Endodermal cell (in vitro differentiated cells): ENCODE data around the gene LAMB1. TPM values are rescaled to one million over a fixed set of nuclear protein-coding genes. Genes with fewer than 3 reads are reported as not detected.
"Not testable (repeated sequence)": the region's sequence is repeated elsewhere in the genome, so short reads cannot be mapped to it uniquely, and the experiment has no call there.

Experiments used
- DNase-seq: peaks from one replicate; pipeline ENCODE4 v3.0.0-alpha.2; 2017
- H3K27ac ChIP-seq: 2 replicates; pipeline ENCODE4 v1.5.1; 2013; ENCODE audit warnings: mild to moderate bottlenecking, low read depth, low read length, moderate library complexity
- H3K27me3 ChIP-seq: 2 replicates; pipeline ENCODE4 v1.6.1; 2013; ENCODE audit warnings: mild to moderate bottlenecking, low read length, moderate library complexity; ENCODE audit not compliant: insufficient read depth, control insufficient read depth, poor library complexity, severe bottlenecking
- H3K36me3 ChIP-seq: 2 replicates; pipeline ENCODE4 v1.7.0; 2013; ENCODE audit warnings: mild to moderate bottlenecking, low read length, moderate library complexity; ENCODE audit not compliant: control insufficient read depth, insufficient read depth
- H3K4me1 ChIP-seq: one replicate; pipeline ENCODE4 v1.7.0; 2013; ENCODE audit warnings: low read length; ENCODE audit not compliant: control insufficient read depth, insufficient read depth
- H3K4me3 ChIP-seq: 2 replicates; pipeline ENCODE4 v1.5.1; 2013; ENCODE audit warnings: mild to moderate bottlenecking, low read length, moderate library complexity
- H3K9ac ChIP-seq: 2 replicates; pipeline ENCODE4 v1.6.1; 2013; ENCODE audit warnings: mild to moderate bottlenecking, low read length, moderate library complexity; ENCODE audit not compliant: poor library complexity, severe bottlenecking; ENCODE audit errors: extremely low read depth
- H3K9me3 ChIP-seq: 2 replicates; pipeline ENCODE4 v1.6.1; 2013; ENCODE audit warnings: mild to moderate bottlenecking, low read length, moderate library complexity; ENCODE audit not compliant: control insufficient read depth
- H3K27ac Mint-ChIP-seq: 2 replicates; pipeline ENCODE4 v1.8.0; 2020; ENCODE audit warnings: mixed read lengths
- H3K27me3 Mint-ChIP-seq: 2 replicates; pipeline ENCODE4 v1.8.0; 2021; ENCODE audit warnings: mild to moderate bottlenecking, mixed read lengths; ENCODE audit not compliant: insufficient read depth
- H3K36me3 Mint-ChIP-seq: 2 replicates; pipeline ENCODE4 v1.8.0; 2020; ENCODE audit warnings: low read depth, mixed read lengths
- H3K4me1 Mint-ChIP-seq: 2 replicates; pipeline ENCODE4 v1.8.0; 2020; ENCODE audit warnings: mixed read lengths
- H3K4me3 Mint-ChIP-seq: 2 replicates; pipeline ENCODE4 v1.8.0; 2020; ENCODE audit warnings: mild to moderate bottlenecking, moderate library complexity, mixed read lengths
- H3K9me3 Mint-ChIP-seq: 2 replicates; pipeline ENCODE4 v1.8.0; 2020; ENCODE audit warnings: mild to moderate bottlenecking, mixed read lengths
- CTCF ChIP-seq: fragments of 200-600 bp; sonication (generic); conservative IDR thresholded peaks from 2 replicates; pipeline ENCODE4 v1.5.0; 2021; ENCODE audit warnings: antibody characterized with exemption, mild to moderate bottlenecking
- WGBS, 2 experiments: methylation state at CpG; one replicate each; pipeline versions ENCODE4 v1.1.5 to v1.1.7; 2013; ENCODE audit warnings: missing lambda C conversion rate in 2 of 2, mixed read lengths in 1 of 2; ENCODE audit not compliant: insufficient coverage in 1 of 2, insufficient read length in 1 of 2; 5-methylcytosine and 5-hydroxymethylcytosine counted together
- total RNA-seq, 2 donors: library from RNA; stranded (reverse); fragmentation: NEBNext Ultra II Directional in 1 of 2; extraction: Animal tissue kit (Norgen Biotek cat#: 25700) in 1 of 2; gene quantifications; 2 replicates in 1 of 2; 3 replicates in 1 of 2; pipeline ENCODE4 v1.2.1, GENCODE V29; 2021

The LAMB1 gene
- total RNA-seq, 2 donors from 2014 or later = 192 to 209 TPM

GRCh38 chr7:107926481-107926880, 76.5 kb downstream of the LAMB1 start:
- no peak overlapping the region for H3K27ac Mint-ChIP-seq
- Histone ChIP-seq H3K36me3 (peaks cover 99% of the 10 kb centered on the region), H3K9me3 (no peaks in the 10 kb centered on the region), H3K27me3 (no peaks in the 10 kb centered on the region), H3K9ac (no peak overlapping the region), H3K4me3 (no peak overlapping the region), H3K4me1 (no peaks in the 10 kb centered on the region), H3K27ac (no peak overlapping the region)
- DNase-seq = no peak
- H3K4me1 Mint-ChIP-seq = peaks cover 6% of the 10 kb centered on the region
- 89% methylated on average over 1 of the region's 1 CpG; no CpG with 5 or more reads in 1 of the 2 experiments for WGBS, 2 experiments
- H3K9me3 Mint-ChIP-seq = peaks cover 4% of the 10 kb centered on the region
- TF ChIP-seq CTCF = no peak
- H3K36me3 Mint-ChIP-seq = peaks cover 89% of the 10 kb centered on the region
- H3K27me3 Mint-ChIP-seq = no peaks in the 10 kb centered on the region
- no peak overlapping the region for H3K4me3 Mint-ChIP-seq

- no peaks in the 10 kb centered on the region for H3K9me3 ChIP-seq
- H3K27ac ChIP-seq = no peak overlapping the region
- peaks cover 88% of the 10 kb centered on the region for H3K36me3 Mint-ChIP-seq
- no peak overlapping the region for H3K4me3 ChIP-seq
- no peaks in the 10 kb centered on the region for H3K27me3 Mint-ChIP-seq
- DNase-seq = no peak
- TF ChIP-seq CTCF = no peak
- no peaks in the 10 kb centered on the region for H3K4me1 ChIP-seq
- no peak overlapping the region for H3K9ac ChIP-seq
- 91 to 100% methylated on average over 2 to 5 of the region's 5 CpGs for WGBS, 2 experiments
- peaks cover 4% of the 10 kb centered on the region for H3K9me3 Mint-ChIP-seq
- no peaks in the 10 kb centered on the region for H3K27me3 ChIP-seq
- H3K4me3 Mint-ChIP-seq = no peak overlapping the region
- H3K4me1 Mint-ChIP-seq = peaks cover 3% of the 10 kb centered on the region
- H3K36me3 ChIP-seq = peaks cover 96% of the 10 kb centered on the region
- H3K27ac Mint-ChIP-seq = no peak overlapping the region
These were observed 78.0 kb downstream of the LAMB1 start for GRCh38 chr7:107924841-107925504.

DNA sequence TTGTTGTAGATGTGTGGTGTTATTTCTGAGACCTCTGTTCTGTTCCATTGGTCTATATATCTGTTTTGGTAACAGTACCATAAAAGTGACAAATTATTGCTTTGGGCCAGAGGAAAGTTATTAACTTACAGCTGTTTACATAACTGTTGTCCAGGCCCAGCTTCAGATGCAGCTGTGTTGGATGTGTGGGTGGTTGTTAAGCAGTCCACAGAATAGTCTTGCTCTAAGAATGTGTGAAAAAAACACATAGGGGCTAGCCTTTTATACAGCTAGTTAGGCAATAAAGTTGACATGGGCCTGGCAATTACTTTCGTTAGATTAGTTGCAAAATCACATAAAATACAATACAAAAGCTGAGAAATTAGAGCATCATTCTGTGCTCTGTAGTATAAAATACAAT, 80.1 kb downstream of the LAMB1 start:
- Histone ChIP-seq H3K9me3 (no peaks in the 10 kb centered on the region), H3K4me3 (no peak overlapping the region), H3K4me1 (no peaks in the 10 kb centered on the region), H3K27me3 (no peaks in the 10 kb centered on the region), H3K27ac (no peak overlapping the region), H3K36me3 (peaks cover 96% of the 10 kb centered on the region), H3K9ac (no peak overlapping the region)
- Mint-ChIP-seq H3K36me3 (peaks cover 86% of the 10 kb centered on the region), H3K9me3 (peaks cover 4% of the 10 kb centered on the region), H3K27ac (no peak overlapping the region), H3K4me1 (peaks cover 3% of the 10 kb centered on the region), H3K27me3 (no peaks in the 10 kb centered on the region), H3K4me3 (no peak overlapping the region)
- 100% methylated on average over 1 of the region's 1 CpG for WGBS, 2 experiments
- no peak for DNase-seq
- no peak for TF ChIP-seq CTCF

GRCh38 chr7:107921826-107922225, 81.1 kb downstream of the LAMB1 start:
- not testable (repeated sequence) for H3K27me3 Mint-ChIP-seq, H3K27ac ChIP-seq, H3K4me3 Mint-ChIP-seq, H3K27ac Mint-ChIP-seq, H3K9ac ChIP-seq, H3K4me1 ChIP-seq, H3K27me3 ChIP-seq, H3K9me3 Mint-ChIP-seq, H3K4me1 Mint-ChIP-seq, H3K4me3 ChIP-seq, DNase-seq, H3K9me3 ChIP-seq
- WGBS, 2 experiments = 83% methylated on average over 2 of the region's 2 CpGs; no CpG with 5 or more reads in 1 of the 2 experiments
- H3K36me3 Mint-ChIP-seq = peaks cover 89% of the 10 kb centered on the region
- H3K36me3 ChIP-seq = peaks cover 95% of the 10 kb centered on the region
